VCaP (cell line): Measurements from ENCODE around the gene SOX13.

Source experiments
- H3K27ac ChIP-seq: fragments of 450-650 bp; 2 replicates; pipeline ENCODE4 v1.5.1; 2017
- TF ChIP-seq, protein P1 (sequence below): fragments of 450-650 bp; conservative IDR thresholded peaks from 2 replicates; pipeline ENCODE4 v1.5.1; 2017; ENCODE audit warnings: mild to moderate bottlenecking, moderate library complexity

SOX13 gene

GRCh38 chr1:204081164-204081790 is 8.4 kb downstream of the SOX13 start:
- TF ChIP-seq, protein P1, sequence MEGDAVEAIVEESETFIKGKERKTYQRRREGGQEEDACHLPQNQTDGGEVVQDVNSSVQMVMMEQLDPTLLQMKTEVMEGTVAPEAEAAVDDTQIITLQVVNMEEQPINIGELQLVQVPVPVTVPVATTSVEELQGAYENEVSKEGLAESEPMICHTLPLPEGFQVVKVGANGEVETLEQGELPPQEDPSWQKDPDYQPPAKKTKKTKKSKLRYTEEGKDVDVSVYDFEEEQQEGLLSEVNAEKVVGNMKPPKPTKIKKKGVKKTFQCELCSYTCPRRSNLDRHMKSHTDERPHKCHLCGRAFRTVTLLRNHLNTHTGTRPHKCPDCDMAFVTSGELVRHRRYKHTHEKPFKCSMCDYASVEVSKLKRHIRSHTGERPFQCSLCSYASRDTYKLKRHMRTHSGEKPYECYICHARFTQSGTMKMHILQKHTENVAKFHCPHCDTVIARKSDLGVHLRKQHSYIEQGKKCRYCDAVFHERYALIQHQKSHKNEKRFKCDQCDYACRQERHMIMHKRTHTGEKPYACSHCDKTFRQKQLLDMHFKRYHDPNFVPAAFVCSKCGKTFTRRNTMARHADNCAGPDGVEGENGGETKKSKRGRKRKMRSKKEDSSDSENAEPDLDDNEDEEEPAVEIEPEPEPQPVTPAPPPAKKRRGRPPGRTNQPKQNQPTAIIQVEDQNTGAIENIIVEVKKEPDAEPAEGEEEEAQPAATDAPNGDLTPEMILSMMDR = no peak
- peak overlapping the region; percentile 100; the same call in 1 of the 2 replicates for H3K27ac ChIP-seq

DNA sequence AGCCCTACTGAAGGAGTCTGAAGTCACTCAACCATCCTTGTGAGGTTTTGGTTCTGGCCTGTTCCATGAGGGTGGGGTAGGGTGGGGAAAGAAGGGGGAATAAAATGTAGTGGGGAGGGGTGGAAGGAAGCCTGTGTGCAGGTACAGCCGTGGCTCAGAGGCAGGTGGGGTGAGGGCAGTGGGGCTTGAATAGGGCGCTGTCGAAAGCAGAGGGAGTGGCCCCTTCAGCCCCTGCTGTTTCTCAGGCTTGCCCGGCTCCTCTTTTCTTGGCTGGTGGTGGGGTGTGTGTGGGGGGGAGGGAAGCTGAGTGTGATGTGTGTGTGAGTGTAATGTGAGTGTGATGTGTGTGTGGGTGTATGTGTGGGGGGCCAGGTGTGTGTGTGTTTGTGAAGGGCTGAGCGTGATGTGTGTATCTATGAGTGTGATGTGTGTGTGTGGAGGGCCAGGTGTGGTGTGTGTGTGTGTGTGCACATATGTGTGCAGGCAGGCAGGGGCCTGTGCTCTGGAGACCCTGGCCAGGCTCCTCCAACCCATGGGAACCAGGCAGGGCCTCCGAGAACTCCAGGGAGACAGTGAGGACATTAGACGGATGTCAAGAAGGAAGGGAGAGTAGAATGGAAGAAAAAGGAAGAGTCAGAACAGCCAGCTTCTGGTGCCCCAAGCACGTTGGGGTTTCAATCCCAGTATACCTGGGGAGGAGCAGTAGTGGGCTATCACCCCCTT is 9.0 kb downstream of the SOX13 start:
- TF ChIP-seq, protein P1 = no peak
- H3K27ac ChIP-seq = peak overlapping the region; percentile 100

DNA sequence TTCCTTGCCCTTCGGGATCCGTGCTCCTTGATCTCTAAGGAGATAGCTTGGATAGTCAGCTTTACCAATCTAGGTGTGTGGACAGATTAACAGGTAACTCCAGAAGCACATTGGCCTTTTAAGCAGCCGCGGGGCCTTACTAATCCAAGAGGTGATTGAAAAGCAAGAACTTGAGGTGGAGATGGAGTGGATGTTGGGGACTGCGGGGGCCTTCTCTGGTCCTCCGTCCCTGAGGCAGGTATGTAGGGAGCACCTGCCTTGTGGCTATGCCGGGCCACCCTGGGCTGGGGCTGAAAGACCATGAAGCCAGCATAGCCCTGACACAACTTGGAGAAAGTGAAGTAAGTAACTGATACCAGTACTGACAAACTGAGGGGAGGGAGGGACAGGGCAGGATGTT is 10.6 kb downstream of the SOX13 start:
- H3K27ac ChIP-seq = peak overlapping the region; percentile 100

DNA sequence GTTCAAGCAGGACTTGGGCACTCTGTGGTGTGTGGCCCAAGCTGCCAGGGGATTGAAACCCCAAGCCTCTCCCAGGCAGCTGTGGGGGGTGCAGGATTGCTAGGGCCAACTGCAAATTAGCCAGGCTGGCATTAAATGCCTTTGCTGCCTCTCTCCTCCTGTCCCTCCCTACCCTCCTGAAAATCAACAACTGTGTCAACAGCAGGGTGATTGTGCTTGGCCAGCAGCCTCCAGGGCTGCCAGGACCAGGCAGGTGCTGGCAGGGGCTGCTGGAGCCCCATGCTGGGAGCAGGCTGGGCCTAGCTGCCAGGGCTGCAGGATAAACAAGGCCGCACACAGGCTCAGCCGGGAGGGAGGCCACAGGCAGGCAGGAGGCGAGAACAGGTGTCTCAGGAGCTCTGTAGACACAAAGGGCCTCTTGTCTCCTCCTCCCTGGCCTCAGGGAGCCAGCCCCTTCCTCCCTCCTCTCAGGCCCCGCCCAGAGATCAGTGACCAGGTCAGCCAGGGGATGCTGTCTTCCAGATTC is 11.4 kb downstream of the SOX13 start:
- peak overlapping the region; percentile 100 for H3K27ac ChIP-seq
- TF ChIP-seq, protein P1 = no peak

More for the DNA sequence above, 10.6 kb downstream of the SOX13 start:
- TF ChIP-seq, protein P1 = no peak

DNA sequence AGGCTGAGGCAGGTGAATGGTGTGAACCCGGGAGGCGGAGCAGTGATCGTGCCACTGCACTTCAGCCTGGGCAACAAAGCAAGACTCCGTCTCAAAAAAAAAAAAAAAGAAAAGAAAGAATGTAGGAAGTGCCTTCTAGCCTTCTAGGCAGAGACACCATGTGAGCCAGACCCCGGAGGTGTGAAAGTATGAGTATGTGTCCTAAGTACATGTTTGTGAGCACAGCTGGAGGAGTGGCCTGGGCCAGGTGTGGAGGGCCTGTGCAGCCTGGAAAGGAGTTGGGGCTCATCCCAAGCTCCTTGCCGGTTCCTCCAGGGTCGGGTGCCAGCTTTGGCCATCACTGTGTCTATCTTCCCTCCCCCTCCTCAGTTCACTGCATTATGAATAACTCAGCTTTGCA is 13.0 kb downstream of the SOX13 start:
- TF ChIP-seq, protein P1 = no peak
- peak overlapping the region; percentile 100 for H3K27ac ChIP-seq

GRCh38 chr1:204087181-204087892 is 14.4 kb downstream of the SOX13 start:
- TF ChIP-seq, protein P1 = no peak
- H3K27ac ChIP-seq = peak overlapping the region; percentile 100

- TF ChIP-seq, protein P1 = no peak
- peak overlapping the region; percentile 100 for H3K27ac ChIP-seq
These were observed 15.1 kb downstream of the SOX13 start for GRCh38 chr1:204087893-204088528.
